HUES48 (cell line): Measurements from ENCODE around the gene CNIH1.
"Not testable (repeated sequence)": the region's sequence is repeated elsewhere in the genome, so short reads cannot be mapped to it uniquely, and the experiment has no call there.

Experiments used
- H3K27ac ChIP-seq: one replicate; pipeline ENCODE4 v1.7.0; 2013; ENCODE audit warnings: low read depth, low read length, inconsistent platforms
- H3K27me3 ChIP-seq: 2 replicates; pipeline ENCODE4 v1.6.1; 2013; ENCODE audit warnings: mild to moderate bottlenecking, low read length; ENCODE audit not compliant: control insufficient read depth, insufficient read depth
- H3K36me3 ChIP-seq: 2 replicates; pipeline ENCODE4 v1.6.1; 2013; ENCODE audit warnings: low read length; ENCODE audit not compliant: control insufficient read depth, insufficient read depth
- H3K4me1 ChIP-seq: 2 replicates; pipeline ENCODE4 v1.6.1; 2013; ENCODE audit warnings: mild to moderate bottlenecking, low read length; ENCODE audit not compliant: control insufficient read depth, insufficient read depth
- H3K4me3 ChIP-seq: 2 replicates; pipeline ENCODE4 v1.5.1; 2013; ENCODE audit warnings: mild to moderate bottlenecking, low read depth, low read length
- H3K9ac ChIP-seq: 2 replicates; pipeline ENCODE4 v1.6.1; 2013; ENCODE audit warnings: mild to moderate bottlenecking, low read depth, low read length, moderate library complexity
- H3K9me3 ChIP-seq: 2 replicates; pipeline ENCODE4 v1.6.1; 2013; ENCODE audit warnings: low read length; ENCODE audit not compliant: control insufficient read depth, insufficient read depth

The CNIH1 gene

DNA sequence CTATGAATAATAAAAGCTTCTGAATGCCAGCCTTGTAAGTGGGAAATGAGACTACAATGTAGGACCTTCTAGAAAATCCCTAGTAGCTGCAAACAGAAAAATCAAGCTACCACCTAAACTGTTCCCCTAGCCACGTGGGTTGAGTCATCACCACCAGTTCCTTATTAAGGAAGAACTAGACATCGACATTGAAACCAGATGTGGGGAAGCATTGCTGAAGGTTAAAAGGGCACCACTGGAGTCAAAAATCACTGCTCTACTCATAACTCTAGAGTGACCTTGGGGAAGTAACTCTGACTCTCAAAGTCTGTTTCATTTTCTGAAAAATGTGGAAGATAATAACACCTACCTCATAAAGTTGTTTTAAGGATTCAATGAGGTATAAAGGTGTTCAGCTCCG is 9.4 kb upstream of the CNIH1 start:
- Histone ChIP-seq H3K27me3 (no peaks in the 10 kb centered on the region), H3K9ac (no peak overlapping the region), H3K4me3 (no peak overlapping the region), H3K36me3 (no peaks in the 10 kb centered on the region), H3K4me1 (no peaks in the 10 kb centered on the region), H3K9me3 (no peaks in the 10 kb centered on the region), H3K27ac (no peak overlapping the region)

DNA sequence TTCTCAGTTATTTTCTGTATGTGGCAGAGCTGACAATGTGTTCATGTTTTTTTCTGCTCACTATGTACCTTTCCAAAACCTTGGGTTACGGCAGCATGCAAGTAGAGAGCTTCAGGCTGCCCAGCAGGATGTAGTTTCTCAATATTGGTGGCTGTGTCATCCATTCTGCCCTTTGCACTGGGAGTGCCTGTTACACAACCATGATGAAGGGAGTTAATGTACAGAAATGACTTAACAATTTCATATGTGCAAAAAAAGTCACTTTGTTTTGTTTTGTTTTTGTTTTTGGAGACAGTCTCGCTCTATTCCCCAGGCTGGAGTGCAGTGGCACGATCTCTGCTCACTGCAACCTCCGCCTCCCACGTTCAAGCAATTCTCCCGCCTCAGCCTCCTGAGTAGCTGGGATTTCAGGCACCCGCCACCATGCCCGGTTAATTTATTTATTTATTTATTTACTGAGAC is 6.1 kb upstream of the CNIH1 start:
- Histone ChIP-seq H3K9ac (no peak overlapping the region), H3K27me3 (no peaks in the 10 kb centered on the region), H3K36me3 (no peaks in the 10 kb centered on the region), H3K4me1 (no peaks in the 10 kb centered on the region), H3K27ac (no peak overlapping the region), H3K9me3 (no peaks in the 10 kb centered on the region), H3K4me3 (no peak overlapping the region)

DNA sequence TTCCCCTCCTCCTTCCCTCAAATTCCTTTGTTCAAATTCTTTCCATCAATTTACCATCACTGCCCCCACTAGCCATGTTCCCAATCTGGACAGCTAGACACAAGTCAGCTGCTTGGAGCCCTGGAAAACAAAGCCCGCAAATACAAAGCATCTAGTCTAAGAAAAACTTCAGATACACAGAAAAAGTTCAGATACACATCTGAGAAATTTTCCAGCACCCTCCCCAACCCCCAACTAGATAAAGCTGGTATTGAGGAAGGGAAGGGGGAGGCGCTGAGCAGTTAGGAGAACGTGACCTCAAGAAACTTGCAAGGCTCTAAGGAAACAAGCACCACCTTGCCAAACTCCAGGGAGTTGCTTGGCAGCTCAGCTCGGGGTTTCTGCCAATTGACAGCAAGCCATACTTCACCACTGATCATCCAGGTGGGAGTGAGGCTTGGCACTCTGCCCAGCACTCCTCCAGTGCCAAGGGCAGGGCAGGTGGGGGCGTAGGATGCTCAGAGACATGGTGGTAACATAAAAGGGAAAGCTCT is 5.1 kb upstream of the CNIH1 start:
- Histone ChIP-seq H3K27me3 (no peaks in the 10 kb centered on the region), H3K27ac (no peak overlapping the region), H3K36me3 (no peaks in the 10 kb centered on the region), H3K4me3 (no peak overlapping the region), H3K9ac (no peak overlapping the region), H3K4me1 (peaks cover 5% of the 10 kb centered on the region; the same call in 1 of the 2 replicates), H3K9me3 (no peaks in the 10 kb centered on the region)

DNA sequence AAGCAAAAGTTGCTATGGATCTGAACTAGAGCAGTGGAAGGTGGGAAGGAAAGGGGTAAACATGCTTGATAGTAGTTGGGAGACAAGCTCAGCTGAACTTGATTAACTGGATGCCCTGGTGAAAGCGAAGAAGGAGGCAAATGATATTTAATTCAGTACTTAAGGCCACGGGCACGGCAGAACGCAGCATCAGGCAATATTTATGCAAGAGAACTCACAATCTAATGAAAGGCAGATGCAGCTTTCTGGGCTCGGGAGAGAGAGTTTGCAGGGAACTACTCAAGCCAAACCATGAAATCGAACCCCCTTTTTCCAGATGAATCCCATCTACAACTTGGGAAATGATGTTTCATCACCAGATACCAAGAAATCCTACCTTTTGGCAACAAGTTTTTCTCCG is 3.5 kb upstream of the CNIH1 start:
- no peak overlapping the region for H3K9ac ChIP-seq
- H3K36me3 ChIP-seq: no peaks in the 10 kb centered on the region
- H3K4me3 ChIP-seq: no peak overlapping the region
- H3K27me3 ChIP-seq: no peaks in the 10 kb centered on the region
- no peaks in the 10 kb centered on the region for H3K9me3 ChIP-seq
- peaks cover 10% of the 10 kb centered on the region; the same call in 1 of the 2 replicates for H3K4me1 ChIP-seq
- no peak overlapping the region for H3K27ac ChIP-seq

DNA sequence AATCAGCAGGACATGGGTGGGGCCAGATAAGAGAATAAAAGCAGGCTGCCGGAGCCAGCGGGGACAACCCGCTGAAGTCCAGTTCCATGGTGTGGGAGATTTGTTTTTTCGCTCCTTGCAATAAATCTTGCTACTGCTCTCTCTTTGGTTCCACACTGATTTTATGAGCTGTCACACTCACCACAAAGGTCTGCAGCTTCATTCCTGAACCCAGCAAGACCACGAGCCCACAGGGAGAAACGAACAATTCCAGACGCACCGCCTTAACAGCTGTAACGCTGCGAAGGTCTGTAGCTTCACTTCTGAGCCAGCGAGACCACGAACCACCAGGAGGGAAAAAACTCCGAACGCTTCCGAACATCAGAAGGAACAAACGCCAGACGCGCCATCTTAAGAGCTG is 2.8 kb upstream of the CNIH1 start:
- H3K9me3 ChIP-seq: no peaks in the 10 kb centered on the region
- no peak overlapping the region for H3K4me3 ChIP-seq
- peaks cover 10% of the 10 kb centered on the region; the same call in 1 of the 2 replicates for H3K4me1 ChIP-seq
- no peak overlapping the region for H3K27ac ChIP-seq
- H3K27me3 ChIP-seq: no peaks in the 10 kb centered on the region
- H3K9ac ChIP-seq: no peak overlapping the region
- no peaks in the 10 kb centered on the region for H3K36me3 ChIP-seq

DNA sequence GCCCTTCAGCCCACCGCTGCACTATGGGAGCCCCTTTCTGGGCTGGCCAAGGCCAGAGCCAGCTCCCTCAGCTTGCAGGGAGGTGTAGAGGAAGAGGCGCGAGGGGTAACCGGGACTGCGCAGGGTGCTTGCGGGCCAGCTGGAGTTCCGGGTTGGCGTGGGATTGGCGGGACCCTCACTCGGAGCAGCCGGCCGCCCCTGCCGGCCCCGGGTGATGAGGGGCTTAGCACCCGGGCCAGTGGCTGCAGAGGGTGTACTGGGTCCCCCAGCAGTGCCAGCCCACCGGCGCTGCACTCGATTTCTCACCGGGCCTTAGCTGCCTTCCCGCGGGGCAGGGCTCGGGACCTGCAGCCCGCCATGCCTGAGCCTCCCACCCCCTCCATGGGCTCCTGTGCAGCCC is 1.8 kb upstream of the CNIH1 start:
- H3K27me3 ChIP-seq, H3K36me3 ChIP-seq, H3K9ac ChIP-seq, H3K4me3 ChIP-seq, H3K27ac ChIP-seq, H3K9me3 ChIP-seq: not testable (repeated sequence)
- peaks cover 19% of the 10 kb centered on the region for H3K4me1 ChIP-seq

DNA sequence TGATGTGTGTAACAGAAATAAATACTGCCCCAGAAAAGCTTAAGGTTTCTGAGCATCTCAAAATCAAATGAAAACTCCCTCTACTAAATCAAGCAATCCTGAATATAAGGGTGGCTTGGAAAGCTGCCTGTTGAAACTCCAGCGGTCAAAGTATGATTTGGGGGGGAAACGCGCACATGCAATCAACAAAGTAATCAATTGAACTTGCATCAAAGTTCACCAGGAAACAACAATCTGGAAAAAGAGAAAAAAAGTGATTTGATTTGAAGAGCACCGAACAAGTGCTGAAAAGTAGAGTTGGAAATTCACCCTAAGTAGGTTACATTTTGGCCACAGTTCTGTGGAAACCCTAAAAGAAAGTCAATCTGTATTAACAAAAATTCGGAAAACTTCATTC is 700 bp downstream of the CNIH1 start:
- Histone ChIP-seq H3K9me3 (no peaks in the 10 kb centered on the region), H3K36me3 (peaks cover 8% of the 10 kb centered on the region), H3K9ac (peak overlapping the region; percentile 97), H3K27me3 (no peaks in the 10 kb centered on the region), H3K27ac (peak overlapping the region; percentile 98), H3K4me3 (peak overlapping the region; percentile 96), H3K4me1 (peaks cover 29% of the 10 kb centered on the region)

DNA sequence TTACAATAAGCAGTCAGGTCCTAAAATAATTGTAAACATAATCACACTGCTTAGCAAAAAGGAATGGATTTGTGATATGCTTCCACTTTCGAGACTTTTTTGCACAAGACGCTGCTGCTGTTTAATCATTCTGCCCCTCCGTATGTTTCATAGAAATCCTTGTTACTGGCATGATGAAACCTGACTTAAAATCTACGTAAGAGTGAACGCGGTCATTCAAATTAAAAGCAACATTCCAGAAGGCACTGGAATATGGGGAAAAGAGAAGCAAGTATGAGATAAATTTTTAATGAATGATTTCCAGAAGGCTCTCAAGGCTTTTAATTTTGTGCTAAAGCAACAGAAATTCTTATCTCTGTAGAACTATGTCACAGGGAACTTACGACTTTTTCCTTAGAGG is 1.1 kb downstream of the CNIH1 start:
- Histone ChIP-seq H3K9me3 (no peaks in the 10 kb centered on the region), H3K36me3 (peaks cover 12% of the 10 kb centered on the region), H3K4me3 (peak overlapping the region; percentile 96), H3K27me3 (no peaks in the 10 kb centered on the region), H3K9ac (peak overlapping the region; percentile 97), H3K27ac (peak overlapping the region; percentile 98), H3K4me1 (peaks cover 33% of the 10 kb centered on the region)

DNA sequence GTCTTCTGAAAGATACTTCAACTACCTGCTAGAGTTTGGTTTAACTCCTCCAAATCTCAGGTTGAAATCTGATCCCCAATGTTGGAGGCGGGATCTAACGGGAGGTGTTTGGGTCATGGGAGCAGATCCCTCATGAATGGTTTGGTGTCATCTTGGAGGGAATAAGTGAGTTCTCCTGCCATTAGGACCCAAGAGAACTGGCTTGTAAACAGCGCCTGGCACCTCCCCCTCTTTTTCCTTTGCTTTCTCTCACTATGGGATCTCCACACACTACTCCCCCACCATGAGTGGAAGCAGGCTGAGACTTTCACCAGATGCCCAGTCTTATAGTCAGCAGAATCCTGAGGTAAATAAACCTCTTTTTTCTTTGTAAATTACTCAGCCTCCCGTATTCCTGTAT is 2.5 kb downstream of the CNIH1 start:
- no peak overlapping the region for H3K27ac ChIP-seq
- H3K36me3 ChIP-seq: peaks cover 19% of the 10 kb centered on the region
- H3K9ac ChIP-seq: no peak overlapping the region
- peaks cover 43% of the 10 kb centered on the region for H3K4me1 ChIP-seq
- H3K27me3 ChIP-seq: no peaks in the 10 kb centered on the region
- H3K9me3 ChIP-seq: no peaks in the 10 kb centered on the region
- peak overlapping the region; percentile 13; the same call in 1 of the 2 replicates for H3K4me3 ChIP-seq

DNA sequence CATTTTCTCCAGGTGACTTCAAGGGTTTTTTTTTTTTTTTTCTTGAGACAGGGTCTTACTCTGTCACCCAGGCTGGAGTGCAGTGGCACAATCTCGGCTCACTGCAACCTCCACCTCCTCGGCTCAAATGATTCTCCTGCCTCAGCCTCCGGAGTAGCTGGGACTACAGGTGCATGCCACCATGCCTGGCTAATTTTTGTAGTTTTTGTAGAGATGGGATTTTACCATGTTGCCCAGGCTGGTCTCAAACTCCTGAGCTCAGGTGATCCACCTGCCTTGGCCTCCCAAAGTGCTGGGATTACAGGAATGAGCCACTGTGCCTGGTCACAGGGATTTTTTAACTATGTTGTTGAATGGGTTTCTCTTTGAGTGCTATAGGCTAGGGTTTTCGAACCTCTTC is 3.2 kb downstream of the CNIH1 start:
- Histone ChIP-seq H3K36me3 (peaks cover 19% of the 10 kb centered on the region), H3K4me1 (peaks cover 51% of the 10 kb centered on the region)
- H3K9me3 ChIP-seq, H3K9ac ChIP-seq, H3K27ac ChIP-seq, H3K4me3 ChIP-seq, H3K27me3 ChIP-seq: not testable (repeated sequence)

DNA sequence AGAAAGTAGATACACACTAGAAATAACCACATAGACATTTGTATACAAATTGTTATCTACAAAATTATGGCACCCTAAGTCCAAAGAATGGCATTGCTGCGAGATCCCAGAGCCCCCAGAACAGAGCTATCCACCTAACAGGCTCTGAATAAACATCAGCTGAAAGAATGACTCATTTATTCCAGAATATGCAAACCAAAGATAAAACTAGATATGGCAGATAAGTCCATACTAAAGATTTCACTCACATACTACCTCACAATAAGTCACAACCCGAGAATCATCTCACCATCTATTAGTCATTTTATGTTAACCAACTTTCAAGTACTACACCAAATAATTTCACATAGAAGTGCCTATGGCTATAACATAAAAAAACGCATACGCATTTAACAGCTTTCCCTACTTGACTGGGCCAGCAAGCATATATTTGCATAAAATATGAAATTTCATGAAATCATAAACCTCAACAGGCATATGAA is 5.6 kb downstream of the CNIH1 start:
- Histone ChIP-seq H3K4me3 (no peak overlapping the region), H3K4me1 (peaks cover 51% of the 10 kb centered on the region), H3K9me3 (no peaks in the 10 kb centered on the region), H3K27me3 (no peaks in the 10 kb centered on the region), H3K36me3 (peaks cover 32% of the 10 kb centered on the region), H3K9ac (no peak overlapping the region), H3K27ac (no peak overlapping the region)
